A673 (cell line): Measurements from ENCODE around the gene C4BPA. TPM values are rescaled to one million over a fixed set of nuclear protein-coding genes. Genes with fewer than 3 reads are reported as not detected.

ENCODE experiments used
- BruUV-seq: library from RNA; stranded (reverse); fragments of 400-500 nt; replicated peaks from 2 replicates; lab custom pipeline; 2021; lab: Mats Ljungman, UMichigan
- CTCF ChIA-PET: fragments of 300-600 bp; sonication (Branson Sonifier 250); formaldehyde crosslinking; loops from one replicate; lab custom pipeline; 2022; ENCODE audit warnings: antibody characterized with exemption; lab: Charles Lee
- POLR2A ChIA-PET: fragments of 300-600 bp; sonication (Branson Sonifier 250); formaldehyde crosslinking; loops from one replicate; lab custom pipeline; 2022; ENCODE audit warnings: antibody characterized with exemption; ENCODE audit not compliant: low non-redundant PET; lab: Charles Lee
- DNase-seq: peaks from one replicate; pipeline ENCODE4 v3.0.0-alpha.2; 2015; ENCODE audit warnings: low spot score
- H3K27ac ChIP-seq: fragments of 200-600 bp; sonication (generic); 2 replicates; pipeline ENCODE4 v1.5.1; 2016; ENCODE audit warnings: mixed run types, low read depth, mild to moderate bottlenecking, mixed read lengths, antibody characterized with exemption, low read length; ENCODE audit not compliant: poor library complexity, severe bottlenecking
- H3K27me3 ChIP-seq: fragments of 200-600 bp; sonication (generic); replicated peaks from 2 replicates; pipeline ENCODE4 v1.6.1; 2017; ENCODE audit warnings: mixed run types, low read depth, mild to moderate bottlenecking, mixed read lengths, antibody characterized with exemption, low read length; ENCODE audit not compliant: insufficient read depth, poor library complexity
- H3K36me3 ChIP-seq: fragments of 200-600 bp; sonication (generic); 2 replicates; pipeline ENCODE4 v1.6.1; 2016; ENCODE audit warnings: mixed run types, mild to moderate bottlenecking, mixed read lengths, antibody characterized with exemption, low read length; ENCODE audit not compliant: insufficient read depth, poor library complexity, severe bottlenecking
- H3K4me1 ChIP-seq: fragments of 200-600 bp; sonication (generic); 2 replicates; pipeline ENCODE4 v1.6.1; 2017; ENCODE audit warnings: mixed run types, mild to moderate bottlenecking, mixed read lengths, antibody characterized with exemption, low read length; ENCODE audit not compliant: insufficient read depth, poor library complexity, severe bottlenecking
- H3K4me3 ChIP-seq: fragments of 200-600 bp; sonication (generic); 2 replicates; pipeline ENCODE4 v1.5.1; 2016; ENCODE audit warnings: low read depth, mixed run types, mild to moderate bottlenecking, mixed read lengths, low read length; ENCODE audit not compliant: poor library complexity, severe bottlenecking
- H3K9me3 ChIP-seq: fragments of 200-600 bp; sonication (generic); 2 replicates; pipeline ENCODE4 v1.6.1; 2016; ENCODE audit warnings: mixed run types, low read depth, mild to moderate bottlenecking, mixed read lengths, antibody characterized with exemption, low read length; ENCODE audit not compliant: poor library complexity, severe bottlenecking
- CTCF ChIP-seq: fragments of 300-800, 200-600 bp; sonication (generic); conservative IDR thresholded peaks from 2 replicates; pipeline ENCODE4 v1.5.1; 2017; ENCODE audit warnings: low read depth, mild to moderate bottlenecking, antibody characterized with exemption, low read length, moderate library complexity, mixed read lengths
- EZH2 ChIP-seq: fragments of 200-600 bp; sonication (generic); IDR thresholded peaks from 2 replicates; pipeline ENCODE4 v1.6.1; 2017; ENCODE audit warnings: borderline replicate concordance, low read depth, mild to moderate bottlenecking, mixed read lengths, antibody characterized with exemption, low read length; ENCODE audit not compliant: poor library complexity, severe bottlenecking
- intact Hi-C: fragments of 100-400 bp; cut with micrococcal nuclease; formaldehyde crosslinking; loops from one replicate; pipeline ENCODE4 v1.10.0; 2022; ENCODE audit not compliant: unreplicated experiment
- total RNA-seq: library from RNA; stranded (reverse); gene quantifications from 2 replicates; pipeline ENCODE4 v1.2.3, GENCODE V29; 2021

Gene C4BPA
- total RNA-seq, 1 experiment from 2014 or later: not detected

DNA sequence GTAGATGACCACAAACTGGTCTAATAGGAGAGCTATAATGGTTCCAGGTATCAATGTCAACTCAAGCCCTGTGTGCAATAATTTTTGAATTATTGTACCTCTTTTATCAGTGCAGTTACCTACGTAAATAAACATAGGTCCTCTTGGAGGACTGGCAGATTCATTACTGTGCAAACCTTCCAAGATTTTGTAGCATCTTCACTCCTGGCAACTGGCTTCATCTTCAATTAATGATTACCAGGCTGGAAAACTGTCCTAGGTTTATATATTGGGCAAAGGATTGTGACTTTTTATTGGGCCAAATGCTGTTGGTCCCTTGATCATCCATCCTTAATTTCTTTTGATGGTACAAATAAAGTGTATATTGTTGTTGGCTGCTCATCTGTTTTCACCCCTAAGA, 35.6 kb downstream of the C4BPA start:
- CTCF ChIA-PET: no interaction called here
- Histone ChIP-seq H3K4me1 (no peaks in the 10 kb centered on the region), H3K9me3 (no peaks in the 10 kb centered on the region), H3K36me3 (no peaks in the 10 kb centered on the region), H3K4me3 (no peak overlapping the region), H3K27ac (no peak overlapping the region), H3K27me3 (peaks cover 12% of the 10 kb centered on the region)
- intact Hi-C loops: no loop called here
- no TSS peak for BruUV-seq
- no peak for DNase-seq
- POLR2A ChIA-PET: no interaction called here
- TF ChIP-seq EZH2 (no peak), CTCF (no peak)

GRCh38 chr1:207140536-207140935, 36.5 kb downstream of the C4BPA start:
- TF ChIP-seq EZH2 (no peak), CTCF (no peak)
- no peaks in the 10 kb centered on the region for H3K4me1 ChIP-seq
- intact Hi-C loops: no loop called here
- H3K9me3 ChIP-seq: no peaks in the 10 kb centered on the region
- no peak overlapping the region for H3K4me3 ChIP-seq
- no peak for DNase-seq
- H3K27ac ChIP-seq: no peak overlapping the region
- POLR2A ChIA-PET: no interaction called here
- CTCF ChIA-PET: no interaction called here
- BruUV-seq: no TSS peak
- peaks cover 12% of the 10 kb centered on the region for H3K27me3 ChIP-seq
- H3K36me3 ChIP-seq: no peaks in the 10 kb centered on the region

- no peak for DNase-seq
- Histone ChIP-seq H3K4me1 (no peaks in the 10 kb centered on the region), H3K9me3 (no peaks in the 10 kb centered on the region), H3K4me3 (no peak overlapping the region), H3K27me3 (peaks cover 8% of the 10 kb centered on the region), H3K36me3 (no peaks in the 10 kb centered on the region), H3K27ac (no peak overlapping the region)
- CTCF ChIA-PET: no interaction called here
- TF ChIP-seq EZH2: no peak
- no peak for TF ChIP-seq CTCF
- POLR2A ChIA-PET: no interaction called here
- BruUV-seq: no TSS peak
- intact Hi-C loops: no loop called here
These were observed 41.5 kb downstream of the C4BPA start for GRCh38 chr1:207145401-207146058.
